K562 (cell line): ENCODE data around the gene ZNF577. TPM values are rescaled to one million over a fixed set of nuclear protein-coding genes. Genes with fewer than 3 reads are reported as not detected.
A peak's percentile ranks its signal among the peaks of the same experiment; 100 is the strongest.

ENCODE experiments used
- ARID1B ChIP-seq: fragments of 450-650 bp; IDR thresholded peaks from 2 replicates; pipeline ENCODE4 v1.6.1; 2016; ENCODE audit warnings: antibody characterized with exemption, mild to moderate bottlenecking, inconsistent platforms
- DNMT1 ChIP-seq: fragments of 450-650 bp; IDR thresholded peaks from 2 replicates; pipeline ENCODE4 v1.6.1; 2016; ENCODE audit warnings: antibody characterized with exemption, mild to moderate bottlenecking
- FOS ChIP-seq: IDR thresholded peaks from 3 replicates; pipeline ENCODE4 v1.6.1; 2011; ENCODE audit not compliant: insufficient read length; ENCODE audit errors: extremely low read depth
- FOXM1 ChIP-seq, 2 experiments: fragments of 450-650 bp in 1 of 2; sonication (generic) in 1 of 2; formaldehyde crosslinking in 1 of 2; IDR thresholded peaks; 2 replicates each; pipeline versions ENCODE4 v1.6.1 to v1.9.0; 2017 to 2022; ENCODE audit warnings: low read depth in 2 of 2, mild to moderate bottlenecking in 2 of 2, missing genetic modification reagents in 1 of 2, moderate library complexity in 1 of 2
- GMEB1 ChIP-seq: fragments of 250-450 bp; sonication (Bioruptor Pico); IDR thresholded peaks from 2 replicates; pipeline ENCODE4 v1.4.0; 2020; ENCODE audit warnings: mild to moderate bottlenecking
- KAT8 ChIP-seq: fragments of 450-650 bp; IDR thresholded peaks from 2 replicates; pipeline ENCODE4 v1.6.1; 2016; ENCODE audit warnings: low read depth, mild to moderate bottlenecking
- MLX ChIP-seq, 2 experiments: fragments of 450-650 bp in 1 of 2; sonication (generic) in 1 of 2; formaldehyde crosslinking; conservative IDR thresholded peaks; 2 replicates each; pipeline versions ENCODE4 v1.4.0 to v1.8.1; 2020 to 2022; ENCODE audit warnings: mild to moderate bottlenecking in 1 of 2, missing genetic modification reagents in 1 of 2
- MYC ChIP-seq, 2 experiments: fragments of 250-450 bp in 1 of 2; sonication (Bioruptor Pico) in 1 of 2; IDR thresholded peaks; 2 replicates each; pipeline versions ENCODE4 v1.5.1 to v1.6.1; 2012 to 2021; ENCODE audit warnings: low read depth in 2 of 2, borderline replicate concordance in 1 of 2, improper control_type of control experiment in 1 of 2, low read length in 1 of 2, mild to moderate bottlenecking in 1 of 2, moderate library complexity in 1 of 2
- NRF1 ChIP-seq, 2 experiments: fragments of 450-650 bp; IDR thresholded peaks in 1 of 2; conservative IDR thresholded peaks in 1 of 2; 2 replicates each; pipeline ENCODE4 v1.6.1; 2014; ENCODE audit warnings: mild to moderate bottlenecking in 2 of 2
- SIRT6 ChIP-seq: IDR thresholded peaks from one replicate; pipeline ENCODE4 v1.6.1; 2012; ENCODE audit warnings: low read depth, mild to moderate bottlenecking, control low read depth, inconsistent platforms, low read length, moderate library complexity
- SRSF3 ChIP-seq: fragments of 200-400 bp; formaldehyde crosslinking; IDR thresholded peaks from 2 replicates; pipeline ENCODE4 v1.6.1; 2016; ENCODE audit warnings: mild to moderate bottlenecking, low read length, moderate library complexity; ENCODE audit not compliant: insufficient read depth
- TCF15 ChIP-seq: fragments of 250-450 bp; sonication (Bioruptor Pico); IDR thresholded peaks from 2 replicates; pipeline ENCODE4 v1.8.0; 2022; ENCODE audit warnings: moderate library complexity, mild to moderate bottlenecking, inconsistent platforms
- ZBTB49 ChIP-seq: sonication (generic); formaldehyde crosslinking; IDR thresholded peaks from 2 replicates; pipeline ENCODE4 v1.8.0; 2022; ENCODE audit warnings: missing genetic modification reagents, mild to moderate bottlenecking, borderline replicate concordance
- ZFP91 ChIP-seq: sonication (generic); formaldehyde crosslinking; IDR thresholded peaks from 2 replicates; pipeline ENCODE4 v1.8.0; 2022; ENCODE audit warnings: mild to moderate bottlenecking, missing genetic modification reagents
- ZNF408 ChIP-seq: fragments of 250-450 bp; sonication (Bioruptor Pico); IDR thresholded peaks from 2 replicates; pipeline ENCODE4 v1.4.0; 2020; ENCODE audit warnings: low read depth, mild to moderate bottlenecking, moderate library complexity
- ZZZ3 ChIP-seq: fragments of 450-650 bp; IDR thresholded peaks from 2 replicates; pipeline ENCODE4 v1.6.1; 2016; ENCODE audit warnings: antibody characterized with exemption, mild to moderate bottlenecking, moderate library complexity
- polyA plus RNA-seq, 8 experiments: library from polyadenylated mRNA; depleted of rRNA in 4 of 8; stranded (reverse) in 5 of 8; unstranded in 3 of 8; fragments of >200 nt; fragmentation: Nextera tagmentation in 2 of 8; fragmentation: Illumina TruSeq in 1 of 8; extraction: Ambion mirVana in 2 of 8; extraction: Trizol in 1 of 8; gene quantifications; 2 replicates each; pipeline versions ENCODE4 v1.2.1 to v1.2.3, GENCODE V29; 2011 to 2014; ENCODE audit warnings: inconsistent platforms in 1 of 8, missing spikeins in 1 of 8
- total RNA-seq, 7 experiments: library from RNA; depleted of rRNA in 6 of 7; stranded (reverse); fragments of >200 nt in 6 of 7; fragmentation: Illumina TruSeq in 2 of 7; extraction: Trizol in 2 of 7; gene quantifications; 2 replicates each; pipeline versions ENCODE4 v1.2.1 to v1.2.3, GENCODE V29; 2011 to 2021; ENCODE audit warnings: low replicate concordance in 1 of 7

The ZNF577 gene
- total and polyA plus RNA-seq, 9 of the 15 experiments (the other 6 are each of a cell fraction or from before 2014, with no cell fraction given) = 1.3 to 12.7 (median 7.0) TPM

GRCh38 chr19:51904331-51905165 is 16.8 kb upstream of the ZNF577 start, which contains the start of gene ZNF649 (continued):
- TF ChIP-seq GMEB1 (CRISPR knock-in tag) = peak; percentile 42; the same call in 1 of the 2 replicates
- peak; percentile 62; the same call in 1 of the 2 replicates for TF ChIP-seq MYC (IDR thresholded peaks at IDR 0.05; ENCODE audit: low read depth, low read length)
- no peak for TF ChIP-seq MYC (CRISPR knock-in tag; IDR thresholded peaks at IDR 0.05; ENCODE audit: borderline replicate concordance, low read depth)
- no peak for TF ChIP-seq FOXM1 (IDR thresholded peaks at IDR 0.05; ENCODE audit: low read depth)
- no peak for TF ChIP-seq FOXM1 (CRISPR knock-in tag; IDR thresholded peaks at IDR 0.05; ENCODE audit: low read depth)
- TF ChIP-seq ZFP91 (CRISPR knock-in tag) = no peak
- TF ChIP-seq ZNF408 (CRISPR knock-in tag) = no peak
- TF ChIP-seq ZBTB49 (CRISPR knock-in tag) = peak; percentile 77; the same call in 1 of the 2 replicates
- peak; percentile 54 for TF ChIP-seq ARID1B
- peak; percentile 49; the same call in 1 of the 2 replicates for TF ChIP-seq DNMT1
- no peak for TF ChIP-seq TCF15 (CRISPR knock-in tag)
- no peak for TF ChIP-seq FOS
- TF ChIP-seq ZZZ3 = no peak
- TF ChIP-seq NRF1 (conservative IDR thresholded peaks at IDR 0.05 in 1 of 2, IDR thresholded peaks at IDR 0.05 in 1 of 2) = peak; percentile 26 to 27; a peak in 1 of 4 replicates
- no peak for TF ChIP-seq SIRT6
- peak; percentile 79 for TF ChIP-seq KAT8
- TF ChIP-seq SRSF3 = no peak
- TF ChIP-seq MLX (CRISPR knock-in tag; conservative IDR thresholded peaks at IDR 0.05) = no peak
